K562 (cell line): ENCODE data around the gene OR8A1. TPM values are rescaled to one million over a fixed set of nuclear protein-coding genes. Genes with fewer than 3 reads are reported as not detected.

Experiments
- BHLHE40 ChIP-seq: IDR thresholded peaks from 2 replicates; pipeline ENCODE4 v1.6.1; 2011; ENCODE audit warnings: low read length, improper control_type of control experiment
- BRD4 ChIP-seq: fragments of 200-600 bp; sonication (generic); IDR thresholded peaks from 2 replicates; pipeline ENCODE4 v1.6.1; 2017; ENCODE audit warnings: inconsistent platforms
- FOXA1 ChIP-seq: fragments of 450-650 bp; IDR thresholded peaks from 2 replicates; pipeline ENCODE4 v1.6.1; 2016; ENCODE audit warnings: mild to moderate bottlenecking, borderline replicate concordance
- FOXA3 ChIP-seq, 2 experiments: fragments of 450-650 bp in 1 of 2; sonication (generic) in 1 of 2; formaldehyde crosslinking; IDR thresholded peaks in 1 of 2; conservative IDR thresholded peaks in 1 of 2; 2 replicates each; pipeline versions ENCODE4 v1.4.0 to v1.8.0; 2020 to 2022; ENCODE audit warnings: mild to moderate bottlenecking in 2 of 2, missing genetic modification reagents in 1 of 2
- FOXJ2 ChIP-seq: fragments of 200-800 bp; sonication (Bioruptor generic); IDR thresholded peaks from 2 replicates; pipeline ENCODE4 v1.6.1; 2016; ENCODE audit warnings: missing genetic modification characterization, missing compliant biosample characterization
- KDM4B ChIP-seq, 2 experiments: fragments of 450-650 bp in 1 of 2; sonication (generic) in 1 of 2; IDR thresholded peaks; 2 replicates each; pipeline ENCODE4 v1.6.1; 2016 to 2017; ENCODE audit warnings: borderline replicate concordance in 2 of 2, antibody characterized with exemption in 1 of 2, low read depth in 1 of 2, mild to moderate bottlenecking in 1 of 2
- MAZ ChIP-seq, 2 experiments: fragments of 450-650 bp in 1 of 2; sonication (generic) in 1 of 2; formaldehyde crosslinking; IDR thresholded peaks in 1 of 2; conservative IDR thresholded peaks in 1 of 2; 2 replicates each; pipeline versions ENCODE4 v1.4.0 to v1.5.0; 2020; ENCODE audit warnings: mild to moderate bottlenecking in 1 of 2, missing genetic modification reagents in 1 of 2
- MCM3 ChIP-seq: fragments of 450-650 bp; IDR thresholded peaks from 2 replicates; pipeline ENCODE4 v1.6.1; 2016
- NFYB ChIP-seq: IDR thresholded peaks from 2 replicates; pipeline ENCODE4 v1.6.1; 2011; ENCODE audit warnings: mild to moderate bottlenecking, moderate library complexity; ENCODE audit not compliant: insufficient read length; ENCODE audit errors: extremely low read depth
- SAP30 ChIP-seq: fragments of 200-600 bp; sonication (generic); IDR thresholded peaks from 2 replicates; pipeline ENCODE4 v1.6.1; 2012; ENCODE audit warnings: borderline replicate concordance, low read depth, mild to moderate bottlenecking, moderate library complexity, low read length, control low read depth, inconsistent platforms; ENCODE audit not compliant: insufficient read depth, poor library complexity, severe bottlenecking
- SIN3B ChIP-seq: fragments of 450-650 bp; IDR thresholded peaks from 2 replicates; pipeline ENCODE4 v1.6.1; 2017; ENCODE audit warnings: low read depth, mild to moderate bottlenecking, moderate library complexity
- ZFP36 ChIP-seq: fragments of 150-350 bp; IDR thresholded peaks from 2 replicates; pipeline ENCODE4 v1.6.1; 2018; ENCODE audit warnings: low read length, low read depth; ENCODE audit not compliant: partially characterized antibody
- polyA plus RNA-seq, 8 experiments: library from polyadenylated mRNA; depleted of rRNA in 4 of 8; stranded (reverse) in 5 of 8; unstranded in 3 of 8; fragments of >200 nt; fragmentation: Nextera tagmentation in 2 of 8; fragmentation: Illumina TruSeq in 1 of 8; extraction: Ambion mirVana in 2 of 8; extraction: Trizol in 1 of 8; gene quantifications; 2 replicates each; pipeline versions ENCODE4 v1.2.1 to v1.2.3, GENCODE V29; 2011 to 2014; ENCODE audit warnings: inconsistent platforms in 1 of 8, missing spikeins in 1 of 8
- total RNA-seq, 7 experiments: library from RNA; depleted of rRNA in 6 of 7; stranded (reverse); fragments of >200 nt in 6 of 7; fragmentation: Illumina TruSeq in 2 of 7; extraction: Trizol in 2 of 7; gene quantifications; 2 replicates each; pipeline versions ENCODE4 v1.2.1 to v1.2.3, GENCODE V29; 2011 to 2021; ENCODE audit warnings: low replicate concordance in 1 of 7
- TF ChIP-seq, protein P1 (sequence below): fragments of 450-650 bp; IDR thresholded peaks from 2 replicates; pipeline ENCODE4 v1.6.1; 2016; ENCODE audit warnings: mild to moderate bottlenecking
- TF ChIP-seq, protein P2 (sequence below): sonication (generic); formaldehyde crosslinking; IDR thresholded peaks from 2 replicates; pipeline ENCODE4 v1.8.1; 2023; ENCODE audit warnings: mild to moderate bottlenecking, missing genetic modification reagents, moderate library complexity
- TF ChIP-seq, protein P3 (sequence below), 2 experiments: IDR thresholded peaks; 2 replicates each; pipeline ENCODE4 v1.6.1; 2011; ENCODE audit warnings: borderline replicate concordance in 1 of 2, control low read depth in 1 of 2, low read depth in 1 of 2, low read length in 1 of 2, mild to moderate bottlenecking in 1 of 2, mixed read lengths in 1 of 2, moderate library complexity in 1 of 2; ENCODE audit not compliant: insufficient read depth in 1 of 2, insufficient read length in 1 of 2, poor library complexity in 1 of 2, severe bottlenecking in 1 of 2; ENCODE audit errors: extremely low read depth in 1 of 2
- TF ChIP-seq, protein P4 (sequence below): sonication (generic); formaldehyde crosslinking; IDR thresholded peaks from 2 replicates; pipeline ENCODE4 v1.8.0; 2022; ENCODE audit warnings: mild to moderate bottlenecking, missing genetic modification reagents
- TF ChIP-seq, protein P5 (sequence below): sonication (generic); formaldehyde crosslinking; IDR thresholded peaks from 2 replicates; pipeline ENCODE4 v1.8.0; 2022; ENCODE audit warnings: mild to moderate bottlenecking, missing genetic modification reagents, borderline replicate concordance

OR8A1 gene
- total and polyA plus RNA-seq, 9 of the 15 experiments (the other 6 are each of a cell fraction or from before 2014, with no cell fraction given): 0.27 to 2.7 (median 1.4) TPM

DNA sequence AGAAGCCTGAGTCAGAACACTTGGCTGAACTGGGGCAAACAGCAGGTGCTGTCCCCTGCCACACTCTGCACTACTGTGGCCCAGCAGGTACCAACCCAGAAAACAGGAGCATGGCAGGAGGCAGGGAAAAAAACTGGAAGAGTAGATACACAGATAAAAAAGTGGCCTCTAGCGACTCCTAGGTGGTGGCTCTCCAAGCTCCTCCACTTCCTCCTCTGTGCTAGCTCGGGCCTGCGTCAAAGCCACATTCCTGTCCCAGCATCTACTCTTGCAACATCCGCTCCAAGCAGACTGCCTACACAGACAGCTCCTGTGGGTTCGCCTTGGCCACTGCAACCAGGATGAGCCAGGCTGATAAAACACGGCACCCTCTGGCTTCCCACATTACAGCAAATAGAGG is 33.3 kb upstream of the OR8A1 start (continued):
- TF ChIP-seq FOXJ2 (tag): no peak
- TF ChIP-seq MCM3: no peak
- TF ChIP-seq, protein P1, sequence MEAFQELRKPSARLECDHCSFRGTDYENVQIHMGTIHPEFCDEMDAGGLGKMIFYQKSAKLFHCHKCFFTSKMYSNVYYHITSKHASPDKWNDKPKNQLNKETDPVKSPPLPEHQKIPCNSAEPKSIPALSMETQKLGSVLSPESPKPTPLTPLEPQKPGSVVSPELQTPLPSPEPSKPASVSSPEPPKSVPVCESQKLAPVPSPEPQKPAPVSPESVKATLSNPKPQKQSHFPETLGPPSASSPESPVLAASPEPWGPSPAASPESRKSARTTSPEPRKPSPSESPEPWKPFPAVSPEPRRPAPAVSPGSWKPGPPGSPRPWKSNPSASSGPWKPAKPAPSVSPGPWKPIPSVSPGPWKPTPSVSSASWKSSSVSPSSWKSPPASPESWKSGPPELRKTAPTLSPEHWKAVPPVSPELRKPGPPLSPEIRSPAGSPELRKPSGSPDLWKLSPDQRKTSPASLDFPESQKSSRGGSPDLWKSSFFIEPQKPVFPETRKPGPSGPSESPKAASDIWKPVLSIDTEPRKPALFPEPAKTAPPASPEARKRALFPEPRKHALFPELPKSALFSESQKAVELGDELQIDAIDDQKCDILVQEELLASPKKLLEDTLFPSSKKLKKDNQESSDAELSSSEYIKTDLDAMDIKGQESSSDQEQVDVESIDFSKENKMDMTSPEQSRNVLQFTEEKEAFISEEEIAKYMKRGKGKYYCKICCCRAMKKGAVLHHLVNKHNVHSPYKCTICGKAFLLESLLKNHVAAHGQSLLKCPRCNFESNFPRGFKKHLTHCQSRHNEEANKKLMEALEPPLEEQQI: no peak
- no peak for TF ChIP-seq BHLHE40
- no peak for TF ChIP-seq SIN3B
- TF ChIP-seq KDM4B (IDR thresholded peaks at IDR 0.05; ENCODE audit: borderline replicate concordance in 2 of 2, low read depth in 1 of 2): no peak
- no peak for TF ChIP-seq MAZ (CRISPR knock-in tag; conservative IDR thresholded peaks at IDR 0.05 in 1 of 2, IDR thresholded peaks at IDR 0.05 in 1 of 2)
- no peak for TF ChIP-seq FOXA3 (CRISPR knock-in tag; conservative IDR thresholded peaks at IDR 0.05 in 1 of 2, IDR thresholded peaks at IDR 0.05 in 1 of 2)
- TF ChIP-seq, protein P2, sequence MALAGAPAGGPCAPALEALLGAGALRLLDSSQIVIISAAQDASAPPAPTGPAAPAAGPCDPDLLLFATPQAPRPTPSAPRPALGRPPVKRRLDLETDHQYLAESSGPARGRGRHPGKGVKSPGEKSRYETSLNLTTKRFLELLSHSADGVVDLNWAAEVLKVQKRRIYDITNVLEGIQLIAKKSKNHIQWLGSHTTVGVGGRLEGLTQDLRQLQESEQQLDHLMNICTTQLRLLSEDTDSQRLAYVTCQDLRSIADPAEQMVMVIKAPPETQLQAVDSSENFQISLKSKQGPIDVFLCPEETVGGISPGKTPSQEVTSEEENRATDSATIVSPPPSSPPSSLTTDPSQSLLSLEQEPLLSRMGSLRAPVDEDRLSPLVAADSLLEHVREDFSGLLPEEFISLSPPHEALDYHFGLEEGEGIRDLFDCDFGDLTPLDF: no peak
- no peak for TF ChIP-seq SAP30
- TF ChIP-seq FOXA1: no peak
- no peak for TF ChIP-seq BRD4
- TF ChIP-seq ZFP36: no peak
- TF ChIP-seq NFYB: no peak
- TF ChIP-seq, protein P3, sequence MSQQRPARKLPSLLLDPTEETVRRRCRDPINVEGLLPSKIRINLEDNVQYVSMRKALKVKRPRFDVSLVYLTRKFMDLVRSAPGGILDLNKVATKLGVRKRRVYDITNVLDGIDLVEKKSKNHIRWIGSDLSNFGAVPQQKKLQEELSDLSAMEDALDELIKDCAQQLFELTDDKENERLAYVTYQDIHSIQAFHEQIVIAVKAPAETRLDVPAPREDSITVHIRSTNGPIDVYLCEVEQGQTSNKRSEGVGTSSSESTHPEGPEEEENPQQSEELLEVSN (IDR thresholded peaks at IDR 0.05; ENCODE audit: borderline replicate concordance in 1 of 2, extremely low read depth in 1 of 2, insufficient read depth in 1 of 2, insufficient read length in 1 of 2, low read depth in 1 of 2, low read length in 1 of 2, poor library complexity in 1 of 2, severe bottlenecking in 1 of 2): no peak
- TF ChIP-seq, protein P4, sequence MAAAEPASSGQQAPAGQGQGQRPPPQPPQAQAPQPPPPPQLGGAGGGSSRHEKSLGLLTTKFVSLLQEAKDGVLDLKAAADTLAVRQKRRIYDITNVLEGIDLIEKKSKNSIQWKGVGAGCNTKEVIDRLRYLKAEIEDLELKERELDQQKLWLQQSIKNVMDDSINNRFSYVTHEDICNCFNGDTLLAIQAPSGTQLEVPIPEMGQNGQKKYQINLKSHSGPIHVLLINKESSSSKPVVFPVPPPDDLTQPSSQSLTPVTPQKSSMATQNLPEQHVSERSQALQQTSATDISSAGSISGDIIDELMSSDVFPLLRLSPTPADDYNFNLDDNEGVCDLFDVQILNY (CRISPR knock-in tag): no peak
- TF ChIP-seq, protein P5, sequence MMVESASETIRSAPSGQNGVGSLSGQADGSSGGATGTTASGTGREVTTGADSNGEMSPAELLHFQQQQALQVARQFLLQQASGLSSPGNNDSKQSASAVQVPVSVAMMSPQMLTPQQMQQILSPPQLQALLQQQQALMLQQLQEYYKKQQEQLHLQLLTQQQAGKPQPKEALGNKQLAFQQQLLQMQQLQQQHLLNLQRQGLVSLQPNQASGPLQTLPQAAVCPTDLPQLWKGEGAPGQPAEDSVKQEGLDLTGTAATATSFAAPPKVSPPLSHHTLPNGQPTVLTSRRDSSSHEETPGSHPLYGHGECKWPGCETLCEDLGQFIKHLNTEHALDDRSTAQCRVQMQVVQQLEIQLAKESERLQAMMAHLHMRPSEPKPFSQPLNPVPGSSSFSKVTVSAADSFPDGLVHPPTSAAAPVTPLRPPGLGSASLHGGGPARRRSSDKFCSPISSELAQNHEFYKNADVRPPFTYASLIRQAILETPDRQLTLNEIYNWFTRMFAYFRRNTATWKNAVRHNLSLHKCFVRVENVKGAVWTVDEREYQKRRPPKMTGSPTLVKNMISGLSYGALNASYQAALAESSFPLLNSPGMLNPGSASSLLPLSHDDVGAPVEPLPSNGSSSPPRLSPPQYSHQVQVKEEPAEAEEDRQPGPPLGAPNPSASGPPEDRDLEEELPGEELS (CRISPR knock-in tag): no peak
